SK-N-SH (cell line): ENCODE results near the gene TNFRSF4. TPM values are rescaled to one million over a fixed set of nuclear protein-coding genes. Genes with fewer than 3 reads are reported as not detected.

Source experiments
- CTCF ChIA-PET: fragments of 300-600, 350-600 bp; formaldehyde crosslinking; extraction: SDS; loops from one replicate; lab custom pipeline; 2021; lab: Yijun Ruan, JAX
- POLR2A ChIA-PET: fragments of 350-600 bp; sonication (Branson Sonifier 250); formaldehyde crosslinking; extraction: SDS; loops from one replicate; lab custom pipeline; 2020; ENCODE audit warnings: antibody characterized with exemption, inconsistent platforms; lab: Yijun Ruan, JAX
- DNase-seq: peaks from one replicate; pipeline ENCODE4 v3.0.0; 2012
- H2AFZ ChIP-seq: fragments of 200-600 bp; sonication (generic); 2 replicates; pipeline ENCODE4 v1.8.1; 2016; ENCODE audit warnings: antibody characterized with exemption, mild to moderate bottlenecking, low read depth
- H3F3A ChIP-seq: fragments of 200-600 bp; sonication (generic); replicated peaks from 2 replicates; pipeline ENCODE3; 2016; ENCODE audit warnings: antibody characterized with exemption, mild to moderate bottlenecking; ENCODE audit not compliant: insufficient read depth
- H3K27ac ChIP-seq, 2 experiments: fragments of 200-500 bp in 1 of 2; fragments of 200-600 bp in 1 of 2; sonication (Bioruptor generic) in 1 of 2; sonication (generic), shearing (Covaris generic) in 1 of 2; 2 replicates each; pipeline versions ENCODE4 v1.5.1 to v1.6.1; 2014 to 2016; ENCODE audit warnings: low read depth in 2 of 2, inconsistent platforms in 1 of 2, low read length in 1 of 2, mild to moderate bottlenecking in 1 of 2, mixed read lengths in 1 of 2
- H3K27me3 ChIP-seq: fragments of 200-600 bp; sonication (generic), shearing (Covaris generic); 2 replicates; pipeline ENCODE4 v1.6.1; 2016; ENCODE audit warnings: mixed run types; ENCODE audit not compliant: insufficient read depth
- H3K36me3 ChIP-seq, 2 experiments: fragments of 200-500 bp in 1 of 2; fragments of 200-600 bp in 1 of 2; sonication (Bioruptor generic) in 1 of 2; sonication (generic) in 1 of 2; replicated peaks in 1 of 2; 2 replicates each; pipeline versions ENCODE3 to v1.5.1; 2014 to 2016; ENCODE audit warnings: low read length in 1 of 2, mild to moderate bottlenecking in 1 of 2; ENCODE audit not compliant: insufficient read depth in 2 of 2, control insufficient read depth in 1 of 2
- H3K4me1 ChIP-seq, 2 experiments: fragments of 200-500 bp in 1 of 2; fragments of 200-600 bp in 1 of 2; sonication (Bioruptor generic) in 1 of 2; sonication (generic), shearing (Covaris generic) in 1 of 2; 2 replicates each; pipeline versions ENCODE4 v1.5.1 to v1.6.1; 2014 to 2016; ENCODE audit warnings: low read depth in 1 of 2, low read length in 1 of 2, mixed run types in 1 of 2; ENCODE audit not compliant: insufficient read depth in 2 of 2, control insufficient read depth in 1 of 2
- H3K4me2 ChIP-seq: fragments of 200-600 bp; sonication (generic), shearing (Covaris generic); 2 replicates; pipeline ENCODE4 v1.6.1; 2017; ENCODE audit warnings: mixed run types
- H3K4me3 ChIP-seq, 2 experiments: fragments of 200-500 bp in 1 of 2; fragments of 200-600 bp in 1 of 2; sonication (Bioruptor generic) in 1 of 2; sonication (generic), shearing (Covaris generic) in 1 of 2; 2 replicates each; pipeline versions ENCODE4 v1.5.1 to v1.8.1; 2014 to 2016; ENCODE audit warnings: low read depth in 2 of 2, inconsistent platforms in 1 of 2, low read length in 1 of 2, mild to moderate bottlenecking in 1 of 2, mixed read lengths in 1 of 2, moderate library complexity in 1 of 2
- H3K79me2 ChIP-seq: fragments of 200-600 bp; sonication (generic); 2 replicates; pipeline ENCODE4 v1.8.1; 2017; ENCODE audit warnings: mild to moderate bottlenecking; ENCODE audit not compliant: insufficient read depth
- H3K9ac ChIP-seq: fragments of 200-600 bp; sonication (generic); 2 replicates; pipeline ENCODE4 v1.6.1; 2017; ENCODE audit warnings: mixed run types
- H3K9me2 ChIP-seq: fragments of 200-600 bp; sonication (generic); 2 replicates; pipeline ENCODE4 v1.6.1; 2017; ENCODE audit warnings: mixed run types
- H3K9me3 ChIP-seq: fragments of 200-600 bp; sonication (generic); 2 replicates; pipeline ENCODE4 v1.6.1; 2017; ENCODE audit warnings: mixed run types, mild to moderate bottlenecking, moderate library complexity
- H4K20me1 ChIP-seq: fragments of 200-600 bp; sonication (generic); 2 replicates; pipeline ENCODE4 v1.6.1; 2017; ENCODE audit warnings: mild to moderate bottlenecking, mixed run types; ENCODE audit not compliant: insufficient read depth
- FOSL2 ChIP-seq: IDR thresholded peaks from 2 replicates; pipeline ENCODE4 v1.4.0; 2012; ENCODE audit warnings: low read depth, mild to moderate bottlenecking, moderate library complexity, borderline replicate concordance
- FOXJ3 ChIP-seq: sonication (generic); formaldehyde crosslinking; IDR thresholded peaks from 2 replicates; pipeline ENCODE4 v1.5.1; 2020; ENCODE audit warnings: mild to moderate bottlenecking, missing genetic modification reagents
- GABPA ChIP-seq: IDR thresholded peaks from 2 replicates; pipeline ENCODE4 v1.4.0; 2012; ENCODE audit warnings: low read depth, mild to moderate bottlenecking
- JUND ChIP-seq: IDR thresholded peaks from 2 replicates; pipeline ENCODE4 v1.4.0; 2012
- MEF2A ChIP-seq: IDR thresholded peaks from 2 replicates; pipeline ENCODE4 v1.4.0; 2012; ENCODE audit warnings: low read depth, borderline replicate concordance
- RFX5 ChIP-seq: IDR thresholded peaks from 2 replicates; pipeline ENCODE4 v1.6.1; 2012; ENCODE audit warnings: mild to moderate bottlenecking, improper control_type of control experiment, low read length
- SIN3A ChIP-seq: IDR thresholded peaks from 2 replicates; pipeline ENCODE4 v1.6.1; 2012; ENCODE audit warnings: low read depth, mild to moderate bottlenecking, low read length, moderate library complexity, borderline replicate concordance
- SMC3 ChIP-seq: IDR thresholded peaks from 2 replicates; pipeline ENCODE4 v1.6.1; 2012; ENCODE audit warnings: low read depth, low read length, improper control_type of control experiment
- WGBS: methylation state at CpG from one replicate; pipeline ENCODE4 v1.1.6; 2017; ENCODE audit warnings: low lambda C conversion rate; 5-methylcytosine and 5-hydroxymethylcytosine counted together
- polyA plus RNA-seq, 3 experiments: library from polyadenylated mRNA; depleted of rRNA; stranded (reverse); fragments of >200 nt; gene quantifications; 2 replicates each; pipeline ENCODE4 v1.2.3, GENCODE V29; 2012
- TF ChIP-seq, protein P1 (sequence below): fragments of 200-600 bp; sonication (generic); IDR thresholded peaks from 2 replicates; pipeline ENCODE4 v1.6.1; 2017; ENCODE audit warnings: antibody characterized with exemption, mild to moderate bottlenecking, moderate library complexity
- TF ChIP-seq, protein P2 (sequence below): IDR thresholded peaks from 2 replicates; pipeline ENCODE4 v1.6.1; 2012; ENCODE audit warnings: mild to moderate bottlenecking, low read depth, low read length, moderate library complexity
- TF ChIP-seq, protein P3 (sequence below): IDR thresholded peaks from 2 replicates; pipeline ENCODE4; 2012
- TF ChIP-seq, protein P4 (sequence below): IDR thresholded peaks from 2 replicates; pipeline ENCODE4 v1.4.0; 2012; ENCODE audit warnings: low read depth

Gene TNFRSF4
- polyA plus RNA-seq, 1 of the 3 experiments (the other 2 are of a cell fraction): not detected

DNA sequence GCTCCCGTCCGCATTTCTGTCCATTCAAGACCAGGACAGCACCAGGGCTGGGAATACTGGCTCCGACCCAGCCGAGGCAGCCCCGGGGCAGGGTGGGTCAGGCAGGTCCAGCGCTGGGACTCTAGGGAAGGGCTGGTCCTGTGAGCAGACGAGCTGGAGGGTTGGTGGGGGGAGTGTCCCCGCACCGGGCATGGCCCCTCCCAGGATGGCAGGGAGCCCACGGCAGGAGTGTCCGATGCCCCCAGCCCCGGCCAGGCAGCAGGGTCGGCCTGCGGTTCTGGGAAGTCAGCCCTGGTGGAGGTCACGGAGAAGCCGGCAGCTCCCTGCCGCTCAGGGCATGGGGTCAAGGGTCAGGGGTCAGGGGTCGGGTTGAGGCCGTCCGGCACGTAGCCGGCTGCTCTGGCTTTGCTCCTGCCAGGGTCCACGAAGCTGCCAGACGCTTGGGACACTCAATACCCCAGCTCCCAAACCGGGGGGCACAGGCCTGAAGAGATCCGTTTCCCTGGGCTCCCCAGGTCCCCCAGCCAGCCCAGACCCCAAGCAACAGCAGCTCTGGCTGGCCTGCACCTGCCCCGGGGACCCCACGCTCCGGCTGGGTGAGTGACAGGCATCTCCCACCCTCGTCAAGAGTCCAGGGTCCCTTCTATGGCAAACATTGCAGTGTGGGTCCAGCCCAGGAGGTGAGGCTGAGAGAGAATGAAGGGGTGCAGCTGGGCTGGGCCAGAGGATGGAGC, 25.8 kb upstream of the TNFRSF4 start (continued):
- TF ChIP-seq, protein P1, sequence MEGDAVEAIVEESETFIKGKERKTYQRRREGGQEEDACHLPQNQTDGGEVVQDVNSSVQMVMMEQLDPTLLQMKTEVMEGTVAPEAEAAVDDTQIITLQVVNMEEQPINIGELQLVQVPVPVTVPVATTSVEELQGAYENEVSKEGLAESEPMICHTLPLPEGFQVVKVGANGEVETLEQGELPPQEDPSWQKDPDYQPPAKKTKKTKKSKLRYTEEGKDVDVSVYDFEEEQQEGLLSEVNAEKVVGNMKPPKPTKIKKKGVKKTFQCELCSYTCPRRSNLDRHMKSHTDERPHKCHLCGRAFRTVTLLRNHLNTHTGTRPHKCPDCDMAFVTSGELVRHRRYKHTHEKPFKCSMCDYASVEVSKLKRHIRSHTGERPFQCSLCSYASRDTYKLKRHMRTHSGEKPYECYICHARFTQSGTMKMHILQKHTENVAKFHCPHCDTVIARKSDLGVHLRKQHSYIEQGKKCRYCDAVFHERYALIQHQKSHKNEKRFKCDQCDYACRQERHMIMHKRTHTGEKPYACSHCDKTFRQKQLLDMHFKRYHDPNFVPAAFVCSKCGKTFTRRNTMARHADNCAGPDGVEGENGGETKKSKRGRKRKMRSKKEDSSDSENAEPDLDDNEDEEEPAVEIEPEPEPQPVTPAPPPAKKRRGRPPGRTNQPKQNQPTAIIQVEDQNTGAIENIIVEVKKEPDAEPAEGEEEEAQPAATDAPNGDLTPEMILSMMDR: no peak
- TF ChIP-seq FOSL2: no peak
- TF ChIP-seq SIN3A: no peak
- no peak for TF ChIP-seq FOXJ3
- TF ChIP-seq JUND: no peak

DNA sequence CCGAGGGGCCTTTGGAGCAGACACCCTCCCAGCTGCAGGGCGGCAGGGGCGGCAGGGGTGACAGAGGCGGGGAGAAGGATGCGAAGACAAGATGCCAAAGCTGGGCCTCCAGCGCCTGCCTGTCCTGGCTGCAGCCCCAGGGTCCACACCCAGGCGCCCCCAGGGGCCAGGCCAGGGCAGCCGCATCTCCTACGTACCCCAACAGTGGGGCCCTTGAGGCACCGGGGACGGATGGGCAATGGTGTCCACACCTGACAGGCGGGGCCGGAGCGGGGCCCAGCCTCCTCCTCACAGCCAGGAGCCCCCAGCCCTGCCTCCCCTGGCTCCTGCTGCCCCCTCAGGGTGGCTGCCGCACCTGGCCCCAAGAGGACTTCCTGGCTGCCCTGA, 25.3 kb upstream of the TNFRSF4 start:
- no peaks in the 10 kb centered on the region for H3K9me3 ChIP-seq
- no CpG with 5 or more reads among the region's 15 CpGs for WGBS
- H2AFZ ChIP-seq: no peak overlapping the region
- peak; percentile 57 for DNase-seq
- no peaks in the 10 kb centered on the region for H3K27me3 ChIP-seq
- no peak overlapping the region for H3K27ac ChIP-seq
- H3K79me2 ChIP-seq: 0 out of 2 replicates have a peak, but pooled peaks cover 3% of the 10 kb centered on the region
- peaks cover 0 to 12% of the 10 kb centered on the region in 2 experiments for H3K36me3 ChIP-seq
- H3K9ac ChIP-seq: no peak overlapping the region
- no peak overlapping the region for H3K4me2 ChIP-seq
- no peaks in the 10 kb centered on the region for H3K9me2 ChIP-seq
- TF ChIP-seq, protein P2, sequence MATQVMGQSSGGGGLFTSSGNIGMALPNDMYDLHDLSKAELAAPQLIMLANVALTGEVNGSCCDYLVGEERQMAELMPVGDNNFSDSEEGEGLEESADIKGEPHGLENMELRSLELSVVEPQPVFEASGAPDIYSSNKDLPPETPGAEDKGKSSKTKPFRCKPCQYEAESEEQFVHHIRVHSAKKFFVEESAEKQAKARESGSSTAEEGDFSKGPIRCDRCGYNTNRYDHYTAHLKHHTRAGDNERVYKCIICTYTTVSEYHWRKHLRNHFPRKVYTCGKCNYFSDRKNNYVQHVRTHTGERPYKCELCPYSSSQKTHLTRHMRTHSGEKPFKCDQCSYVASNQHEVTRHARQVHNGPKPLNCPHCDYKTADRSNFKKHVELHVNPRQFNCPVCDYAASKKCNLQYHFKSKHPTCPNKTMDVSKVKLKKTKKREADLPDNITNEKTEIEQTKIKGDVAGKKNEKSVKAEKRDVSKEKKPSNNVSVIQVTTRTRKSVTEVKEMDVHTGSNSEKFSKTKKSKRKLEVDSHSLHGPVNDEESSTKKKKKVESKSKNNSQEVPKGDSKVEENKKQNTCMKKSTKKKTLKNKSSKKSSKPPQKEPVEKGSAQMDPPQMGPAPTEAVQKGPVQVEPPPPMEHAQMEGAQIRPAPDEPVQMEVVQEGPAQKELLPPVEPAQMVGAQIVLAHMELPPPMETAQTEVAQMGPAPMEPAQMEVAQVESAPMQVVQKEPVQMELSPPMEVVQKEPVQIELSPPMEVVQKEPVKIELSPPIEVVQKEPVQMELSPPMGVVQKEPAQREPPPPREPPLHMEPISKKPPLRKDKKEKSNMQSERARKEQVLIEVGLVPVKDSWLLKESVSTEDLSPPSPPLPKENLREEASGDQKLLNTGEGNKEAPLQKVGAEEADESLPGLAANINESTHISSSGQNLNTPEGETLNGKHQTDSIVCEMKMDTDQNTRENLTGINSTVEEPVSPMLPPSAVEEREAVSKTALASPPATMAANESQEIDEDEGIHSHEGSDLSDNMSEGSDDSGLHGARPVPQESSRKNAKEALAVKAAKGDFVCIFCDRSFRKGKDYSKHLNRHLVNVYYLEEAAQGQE: no peak
- TF ChIP-seq, protein P3, sequence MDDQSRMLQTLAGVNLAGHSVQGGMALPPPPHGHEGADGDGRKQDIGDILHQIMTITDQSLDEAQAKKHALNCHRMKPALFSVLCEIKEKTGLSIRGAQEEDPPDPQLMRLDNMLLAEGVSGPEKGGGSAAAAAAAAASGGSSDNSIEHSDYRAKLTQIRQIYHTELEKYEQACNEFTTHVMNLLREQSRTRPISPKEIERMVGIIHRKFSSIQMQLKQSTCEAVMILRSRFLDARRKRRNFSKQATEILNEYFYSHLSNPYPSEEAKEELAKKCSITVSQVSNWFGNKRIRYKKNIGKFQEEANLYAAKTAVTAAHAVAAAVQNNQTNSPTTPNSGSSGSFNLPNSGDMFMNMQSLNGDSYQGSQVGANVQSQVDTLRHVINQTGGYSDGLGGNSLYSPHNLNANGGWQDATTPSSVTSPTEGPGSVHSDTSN: no peak
- TF ChIP-seq RFX5 (no peak), SMC3 (no peak), GABPA (no peak), MEF2A (no peak)
- TF ChIP-seq, protein P4, sequence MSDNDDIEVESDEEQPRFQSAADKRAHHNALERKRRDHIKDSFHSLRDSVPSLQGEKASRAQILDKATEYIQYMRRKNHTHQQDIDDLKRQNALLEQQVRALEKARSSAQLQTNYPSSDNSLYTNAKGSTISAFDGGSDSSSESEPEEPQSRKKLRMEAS: no peak
- H3F3A ChIP-seq: no peaks in the 10 kb centered on the region
- CTCF ChIA-PET: interaction anchor here (0.7 to 5.1 kb wide), 4 partner anchors 11 to 237 kb away, joined by 3 to 43 read pairs (median 8); no protein-coding TSS in a partner anchor
- POLR2A ChIA-PET: no interaction called here
- no peak overlapping the region for H3K4me3 ChIP-seq
- H3K4me1 ChIP-seq: peaks cover 0 to 18% of the 10 kb centered on the region in 2 experiments; a peak in 1 of 4 replicates
- H4K20me1 ChIP-seq: no peaks in the 10 kb centered on the region
